Upper lobe of left lung (tissue), 6 donors: Measurements from ENCODE around the gene CDH8. TPM values are rescaled to one million over a fixed set of nuclear protein-coding genes. Genes with fewer than 3 reads are reported as not detected.

ENCODE experiments used
- ATAC-seq, 2 donors: fragments of 200-7000 bp; cut with Tn5 transposase; one replicate each; pipeline ENCODE4 v1.9.1; 2022; ENCODE audit warnings: mild to moderate bottlenecking in 2 of 2, moderate library complexity in 2 of 2; ENCODE audit not compliant: low FRiP score in 2 of 2
- DNase-seq, 2 donors: peaks; one replicate each; pipeline ENCODE4 v3.0.0-alpha.2; 2019 to 2020
- H3K27ac ChIP-seq, 4 donors: fragments of 200-600 bp; sonication (generic); one replicate each; pipeline ENCODE4 v1.5.1; 2016 to 2019
- H3K27me3 ChIP-seq, 4 donors: fragments of 200-600 bp; sonication (generic); one replicate each; pipeline ENCODE4 v1.5.1; 2017 to 2019
- H3K36me3 ChIP-seq, 4 donors: fragments of 200-600 bp; sonication (generic); one replicate each; pipeline ENCODE4 v1.5.1; 2016 to 2019
- H3K4me1 ChIP-seq, 4 donors: fragments of 200-600 bp; sonication (generic); one replicate each; pipeline ENCODE4 v1.5.1; 2018 to 2019
- H3K4me3 ChIP-seq, 4 donors: fragments of 200-600 bp; sonication (generic); one replicate each; pipeline ENCODE4 v1.5.1; 2017 to 2019; ENCODE audit warnings: mild to moderate bottlenecking in 2 of 4, moderate library complexity in 1 of 4
- H3K9me3 ChIP-seq, 4 donors: fragments of 200-600 bp; sonication (generic); one replicate each; pipeline ENCODE4 v1.5.1; 2018 to 2019
- EP300 ChIP-seq, 4 donors: sonication (generic); formaldehyde crosslinking; IDR thresholded peaks; one replicate each; pipeline ENCODE4 v1.5.1; 2017; ENCODE audit warnings: antibody characterized with exemption in 4 of 4, control low read depth in 2 of 4
- POLR2A ChIP-seq, 4 donors: fragments of 450-650 bp; IDR thresholded peaks; one replicate each; pipeline ENCODE4 v1.5.1; 2016 to 2017; ENCODE audit warnings: antibody characterized with exemption in 4 of 4, mild to moderate bottlenecking in 2 of 4
- POLR2AphosphoS5 ChIP-seq, 2 donors: sonication (generic); formaldehyde crosslinking; IDR thresholded peaks; one replicate each; pipeline ENCODE4 v1.5.1; 2017; ENCODE audit warnings: antibody characterized with exemption in 2 of 2
- WGBS, 2 donors: methylation state at CpG; one replicate each; pipeline ENCODE4 v1.1.5; 2017 to 2018; 5-methylcytosine and 5-hydroxymethylcytosine counted together
- total RNA-seq, 6 donors: library from RNA; depleted of rRNA in 4 of 6; stranded (reverse); fragments of >200 nt in 4 of 6; gene quantifications; one replicate each; pipeline versions ENCODE4 v1.1.0 to v1.2.1, GENCODE V29; 2016 to 2021
- TF ChIP-seq, protein P1 (sequence below), 6 experiments: fragments of 450-650 bp in 4 of 6; fragments of 200-600 bp in 2 of 6; sonication (generic) in 2 of 6; IDR thresholded peaks; one replicate each; pipeline ENCODE4 v1.5.1; 2016 to 2019; ENCODE audit warnings: antibody characterized with exemption in 6 of 6
- donor health status: DM: no; HTN: no; CAD: no; lungs with moderate emphysema.
- donor health status: DM: no; HTN: yes; CAD: no; lungs with severe emphysema.

The CDH8 gene
- total RNA-seq, 6 donors from 2014 or later: 0.10 to 1.8 (median 0.31) TPM; not detected in 1

DNA sequence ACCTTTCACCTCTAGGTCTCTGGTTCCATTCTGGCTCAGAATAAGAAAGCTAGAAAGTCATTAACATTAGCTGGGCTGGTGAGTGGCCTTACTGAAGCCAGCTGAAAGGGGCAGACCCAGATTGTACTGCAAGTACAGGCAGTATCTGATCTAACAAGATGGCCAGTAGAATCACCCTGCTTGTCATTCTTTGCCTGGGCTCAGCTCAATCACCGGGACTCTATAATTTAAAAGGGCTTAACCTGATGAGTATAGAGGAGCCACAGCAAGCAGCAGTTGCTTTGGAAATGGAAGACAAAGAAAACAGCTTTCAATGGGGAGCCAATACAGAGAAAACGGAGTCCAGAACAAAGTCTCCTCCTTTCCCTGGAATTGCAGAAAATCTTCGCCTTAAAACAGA lies 13.6 kb downstream of the CDH8 start:
- Histone ChIP-seq H3K27me3 (no peaks in the 10 kb centered on the region), H3K36me3 (no peaks in the 10 kb centered on the region), H3K4me3 (no peak overlapping the region), H3K4me1 (no peaks in the 10 kb centered on the region), H3K27ac (no peak overlapping the region), H3K9me3 (no peaks in the 10 kb centered on the region)
- DNase-seq (no peak), ATAC-seq (no peak)
- 51 to 71% methylated on average over 3 of the region's 3 CpGs for WGBS, 2 donors
- TF ChIP-seq POLR2AphosphoS5 (IDR thresholded peaks at IDR 0.05) (no peak), EP300 (IDR thresholded peaks at IDR 0.05) (no peak), POLR2A (IDR thresholded peaks at IDR 0.05) (no peak)
- TF ChIP-seq, protein P1, sequence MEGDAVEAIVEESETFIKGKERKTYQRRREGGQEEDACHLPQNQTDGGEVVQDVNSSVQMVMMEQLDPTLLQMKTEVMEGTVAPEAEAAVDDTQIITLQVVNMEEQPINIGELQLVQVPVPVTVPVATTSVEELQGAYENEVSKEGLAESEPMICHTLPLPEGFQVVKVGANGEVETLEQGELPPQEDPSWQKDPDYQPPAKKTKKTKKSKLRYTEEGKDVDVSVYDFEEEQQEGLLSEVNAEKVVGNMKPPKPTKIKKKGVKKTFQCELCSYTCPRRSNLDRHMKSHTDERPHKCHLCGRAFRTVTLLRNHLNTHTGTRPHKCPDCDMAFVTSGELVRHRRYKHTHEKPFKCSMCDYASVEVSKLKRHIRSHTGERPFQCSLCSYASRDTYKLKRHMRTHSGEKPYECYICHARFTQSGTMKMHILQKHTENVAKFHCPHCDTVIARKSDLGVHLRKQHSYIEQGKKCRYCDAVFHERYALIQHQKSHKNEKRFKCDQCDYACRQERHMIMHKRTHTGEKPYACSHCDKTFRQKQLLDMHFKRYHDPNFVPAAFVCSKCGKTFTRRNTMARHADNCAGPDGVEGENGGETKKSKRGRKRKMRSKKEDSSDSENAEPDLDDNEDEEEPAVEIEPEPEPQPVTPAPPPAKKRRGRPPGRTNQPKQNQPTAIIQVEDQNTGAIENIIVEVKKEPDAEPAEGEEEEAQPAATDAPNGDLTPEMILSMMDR (IDR thresholded peaks at IDR 0.05): no peak

- Histone ChIP-seq H3K36me3 (no peaks in the 10 kb centered on the region), H3K27me3 (no peaks in the 10 kb centered on the region), H3K9me3 (no peaks in the 10 kb centered on the region), H3K4me1 (no peaks in the 10 kb centered on the region), H3K27ac (no peak overlapping the region), H3K4me3 (no peak overlapping the region)
- ATAC-seq (no peak), DNase-seq (no peak)
- TF ChIP-seq POLR2A (IDR thresholded peaks at IDR 0.05) (no peak), EP300 (IDR thresholded peaks at IDR 0.05) (no peak), POLR2AphosphoS5 (IDR thresholded peaks at IDR 0.05) (no peak)
- TF ChIP-seq, protein P1 (IDR thresholded peaks at IDR 0.05): no peak
- WGBS, 2 donors: 24 to 31% methylated on average over 11 of the region's 11 CpGs
These were observed 15.1 kb downstream of the CDH8 start for GRCh38 chr16:62021161-62021581.

DNA sequence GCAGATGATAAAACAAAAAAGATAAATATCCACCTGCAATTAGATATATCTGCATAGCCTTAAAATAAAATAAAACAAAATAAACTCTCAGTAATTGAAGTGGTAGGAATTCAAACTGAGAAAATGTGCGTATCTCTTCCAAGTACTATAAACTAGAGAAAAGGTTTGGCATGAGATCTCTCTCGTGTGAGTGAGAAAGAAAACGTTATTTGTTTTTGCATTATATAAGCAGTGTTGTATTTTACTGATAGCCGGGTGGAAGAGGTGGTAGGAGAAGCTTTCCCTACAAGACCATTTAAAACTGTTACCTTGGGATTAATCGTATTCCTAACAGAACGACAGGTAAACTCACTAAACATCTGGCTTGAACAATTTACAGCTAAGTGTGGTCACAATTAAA lies 15.6 kb downstream of the CDH8 start:
- Histone ChIP-seq H3K27me3 (no peaks in the 10 kb centered on the region), H3K4me3 (no peak overlapping the region)

DNA sequence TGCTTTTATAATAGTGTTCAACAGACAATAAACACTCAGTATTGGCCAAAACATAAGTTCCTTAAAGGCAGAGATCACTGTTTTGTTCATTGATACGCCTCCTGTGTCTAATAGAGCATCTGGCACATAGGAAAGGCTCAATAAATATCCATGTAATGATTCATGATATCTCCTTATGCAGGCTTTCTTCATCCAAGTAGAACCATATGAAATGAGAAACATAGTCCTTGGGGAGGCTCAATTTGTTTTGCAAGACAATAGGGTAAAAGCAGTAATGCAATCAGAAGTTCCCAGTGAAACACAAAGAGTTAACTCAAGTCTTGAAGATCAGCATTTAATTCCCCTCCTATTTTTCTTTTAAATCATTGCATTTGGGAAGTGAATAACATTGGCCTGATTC lies 16.4 kb downstream of the CDH8 start:
- 72 to 92% methylated on average over 1 of the region's 1 CpG for WGBS, 2 donors
- TF ChIP-seq EP300 (IDR thresholded peaks at IDR 0.05): no peak
- TF ChIP-seq, protein P1 (IDR thresholded peaks at IDR 0.05): no peak
- TF ChIP-seq POLR2A (IDR thresholded peaks at IDR 0.05): no peak
- no peak for TF ChIP-seq POLR2AphosphoS5 (IDR thresholded peaks at IDR 0.05)

More for the DNA sequence above, 15.6 kb downstream of the CDH8 start:
- Histone ChIP-seq H3K36me3 (no peaks in the 10 kb centered on the region), H3K9me3 (no peaks in the 10 kb centered on the region), H3K27ac (no peak overlapping the region), H3K4me1 (no peaks in the 10 kb centered on the region)
- TF ChIP-seq, protein P1 (IDR thresholded peaks at IDR 0.05): no peak
- TF ChIP-seq POLR2AphosphoS5 (IDR thresholded peaks at IDR 0.05): no peak
- TF ChIP-seq EP300 (IDR thresholded peaks at IDR 0.05): no peak
- no peak for TF ChIP-seq POLR2A (IDR thresholded peaks at IDR 0.05)
- ATAC-seq (no peak), DNase-seq (no peak)
- 54 to 61% methylated on average over 6 of the region's 6 CpGs for WGBS, 2 donors

GRCh38 chr16:62018301-62019060 lies 17.8 kb downstream of the CDH8 start:
- Histone ChIP-seq H3K4me1 (no peaks in the 10 kb centered on the region), H3K4me3 (no peak overlapping the region), H3K27ac (no peak overlapping the region), H3K9me3 (no peaks in the 10 kb centered on the region), H3K27me3 (no peaks in the 10 kb centered on the region), H3K36me3 (no peaks in the 10 kb centered on the region)
- 80 to 83% methylated on average over 15 of the region's 15 CpGs for WGBS, 2 donors
- ATAC-seq (no peak), DNase-seq (no peak)
- TF ChIP-seq EP300 (IDR thresholded peaks at IDR 0.05) (no peak), POLR2A (IDR thresholded peaks at IDR 0.05) (no peak), POLR2AphosphoS5 (IDR thresholded peaks at IDR 0.05) (no peak)
- TF ChIP-seq, protein P1 (IDR thresholded peaks at IDR 0.05): no peak

More for the DNA sequence above, 16.4 kb downstream of the CDH8 start:
- Histone ChIP-seq H3K27me3 (no peaks in the 10 kb centered on the region), H3K4me3 (no peak overlapping the region), H3K27ac (no peak overlapping the region), H3K4me1 (no peaks in the 10 kb centered on the region), H3K36me3 (no peaks in the 10 kb centered on the region), H3K9me3 (no peaks in the 10 kb centered on the region)
- ATAC-seq (no peak), DNase-seq (no peak)
